Mesenchymal stem cell (in vitro differentiated cells and primary cell): ENCODE results near the gene CNOT4.

Source experiments
- DNase-seq: peaks from one replicate; pipeline ENCODE4 v3.0.0-alpha.2; 2013
- H2AFZ ChIP-seq: one replicate; pipeline ENCODE4 v1.6.1; 2013; ENCODE audit warnings: low read depth, mild to moderate bottlenecking, control low read depth, inconsistent platforms, low read length, moderate library complexity
- H2AK5ac ChIP-seq: 2 replicates; pipeline ENCODE4 v1.6.1; 2013; ENCODE audit warnings: low read length, moderate library complexity, mild to moderate bottlenecking, inconsistent platforms; ENCODE audit not compliant: severe bottlenecking
- H2BK120ac ChIP-seq: one replicate; pipeline ENCODE4 v1.6.1; 2013; ENCODE audit warnings: low read depth, mild to moderate bottlenecking, inconsistent platforms, low read length, moderate library complexity
- H2BK12ac ChIP-seq, 2 experiments: one replicate each; pipeline ENCODE4 v1.6.1; 2013; ENCODE audit warnings: inconsistent platforms in 2 of 2, low read length in 2 of 2, mild to moderate bottlenecking in 2 of 2, moderate library complexity in 2 of 2, control low read depth in 1 of 2
- H2BK15ac ChIP-seq: one replicate; pipeline ENCODE4 v1.6.1; 2013; ENCODE audit warnings: mild to moderate bottlenecking, low read depth, inconsistent platforms; ENCODE audit not compliant: poor library complexity, severe bottlenecking
- H2BK5ac ChIP-seq: 2 replicates; pipeline ENCODE4 v1.6.1; 2013; ENCODE audit warnings: low read depth, mild to moderate bottlenecking, low read length, control low read depth, inconsistent platforms; ENCODE audit not compliant: poor library complexity, severe bottlenecking
- H3K14ac ChIP-seq, 2 experiments: one replicate each; pipeline ENCODE4 v1.6.1; 2013; ENCODE audit warnings: inconsistent platforms in 2 of 2, low read length in 2 of 2, control low read depth in 1 of 2, mild to moderate bottlenecking in 1 of 2, moderate library complexity in 1 of 2
- H3K18ac ChIP-seq, 2 experiments: one replicate each; pipeline ENCODE4 v1.6.1; 2013; ENCODE audit warnings: inconsistent platforms in 2 of 2, low read length in 2 of 2, control low read depth in 1 of 2, low read depth in 1 of 2, mild to moderate bottlenecking in 1 of 2
- H3K23ac ChIP-seq, 2 experiments: one replicate each; pipeline ENCODE4 v1.6.1; 2013; ENCODE audit warnings: inconsistent platforms in 2 of 2, low read length in 2 of 2, mild to moderate bottlenecking in 2 of 2, moderate library complexity in 2 of 2, control low read depth in 1 of 2
- H3K27ac ChIP-seq: 2 replicates; pipeline ENCODE4 v1.5.1; 2013; ENCODE audit warnings: mild to moderate bottlenecking, moderate library complexity, low read length, control low read depth, inconsistent platforms; ENCODE audit not compliant: poor library complexity, severe bottlenecking
- H3K27me3 ChIP-seq, 2 experiments: 2 replicates each; pipeline versions ENCODE4 v1.6.1 to v1.7.0; 2013; ENCODE audit warnings: low read length in 2 of 2, mild to moderate bottlenecking in 2 of 2, moderate library complexity in 2 of 2, control low read depth in 1 of 2, inconsistent platforms in 1 of 2; ENCODE audit not compliant: control insufficient read depth in 1 of 2, insufficient read depth in 1 of 2
- H3K36me3 ChIP-seq, 2 experiments: 2 replicates each; pipeline versions ENCODE4 v1.6.1 to v1.7.0; 2013; ENCODE audit warnings: low read length in 2 of 2, control low read depth in 1 of 2, inconsistent platforms in 1 of 2, low read depth in 1 of 2, mild to moderate bottlenecking in 1 of 2; ENCODE audit not compliant: insufficient read depth in 2 of 2, control insufficient read depth in 1 of 2
- H3K4ac ChIP-seq, 2 experiments: one replicate each; pipeline ENCODE4 v1.6.1; 2013; ENCODE audit warnings: inconsistent platforms in 2 of 2, low read length in 2 of 2, mild to moderate bottlenecking in 2 of 2, moderate library complexity in 2 of 2, control low read depth in 1 of 2, low read depth in 1 of 2
- H3K4me1 ChIP-seq: 2 replicates; pipeline ENCODE4 v1.6.1; 2013; ENCODE audit warnings: low read depth, low read length, control low read depth; ENCODE audit not compliant: control insufficient read depth, insufficient read depth
- H3K4me2 ChIP-seq: 2 replicates; pipeline ENCODE4 v1.6.1; 2013; ENCODE audit warnings: low read length, mild to moderate bottlenecking, inconsistent platforms; ENCODE audit not compliant: poor library complexity, severe bottlenecking
- H3K4me3 ChIP-seq, 2 experiments: 2 replicates each; pipeline versions ENCODE4 v1.5.1 to v1.7.0; 2013; ENCODE audit warnings: low read length in 2 of 2, mild to moderate bottlenecking in 2 of 2, control low read depth in 1 of 2, low read depth in 1 of 2; ENCODE audit not compliant: insufficient read depth in 1 of 2
- H3K79me1 ChIP-seq: replicated peaks from 2 replicates; pipeline ENCODE4 v1.6.1; 2013; ENCODE audit warnings: mild to moderate bottlenecking, control low read depth, low read length, inconsistent platforms; ENCODE audit not compliant: poor library complexity, severe bottlenecking
- H3K9ac ChIP-seq: 2 replicates; pipeline ENCODE4 v1.7.0; 2013; ENCODE audit warnings: mild to moderate bottlenecking, low read length, moderate library complexity
- H3K9me3 ChIP-seq: 2 replicates; pipeline ENCODE4 v1.7.0; 2013; ENCODE audit warnings: mild to moderate bottlenecking, low read length; ENCODE audit not compliant: control insufficient read depth
- H4K8ac ChIP-seq: one replicate; pipeline ENCODE4 v1.6.1; 2013; ENCODE audit warnings: inconsistent platforms, mild to moderate bottlenecking, low read length, moderate library complexity
- H4K91ac ChIP-seq: one replicate; pipeline ENCODE4 v1.6.1; 2013; ENCODE audit warnings: mild to moderate bottlenecking, low read length, inconsistent platforms
- WGBS: methylation state at CpG from one replicate; pipeline ENCODE4 v1.1.7; 2013; ENCODE audit warnings: mixed read lengths; 5-methylcytosine and 5-hydroxymethylcytosine counted together

The CNOT4 gene

DNA sequence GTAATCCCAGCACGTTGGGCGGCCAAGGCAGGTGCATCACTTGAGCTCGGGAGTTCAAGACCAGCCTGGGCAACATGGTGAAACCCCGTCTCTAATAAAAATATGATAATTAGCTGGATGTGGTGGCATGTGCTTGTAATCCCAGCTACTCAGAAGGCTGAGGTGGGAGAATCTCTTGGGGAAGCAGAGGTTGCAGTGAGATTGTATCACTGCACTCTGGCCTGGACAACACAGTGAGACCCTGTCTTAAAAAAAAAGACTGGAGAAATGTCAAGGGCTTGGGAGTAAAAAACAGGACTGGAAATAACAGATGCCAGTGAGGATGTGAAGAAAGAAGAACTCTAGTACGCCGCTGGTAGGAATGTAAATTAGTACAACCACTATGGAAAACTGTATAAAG is 31.1 kb upstream of the CNOT4 start:
- Histone ChIP-seq H2AK5ac (no peak overlapping the region), H3K36me3 (no peaks in the 10 kb centered on the region), H3K18ac (no peak overlapping the region), H3K14ac (no peak overlapping the region), H3K4me3 (no peak overlapping the region), H3K79me1 (no peaks in the 10 kb centered on the region), H3K9ac (no peak overlapping the region), H2BK5ac (no peak overlapping the region), H3K27ac (no peak overlapping the region), H3K27me3 (peaks cover 0 to 5% of the 10 kb centered on the region in 2 experiments), H4K8ac (no peak overlapping the region), H3K23ac (no peak overlapping the region), H3K4ac (no peak overlapping the region), H4K91ac (no peak overlapping the region), H3K9me3 (no peaks in the 10 kb centered on the region), H3K4me1 (no peaks in the 10 kb centered on the region), H2AFZ (no peak overlapping the region), H2BK12ac (no peak overlapping the region), H3K4me2 (no peak overlapping the region), H2BK120ac (no peak overlapping the region), H2BK15ac (no peak overlapping the region)
- 92% methylated on average over 4 of the region's 6 CpGs for WGBS
- DNase-seq = no peak

DNA sequence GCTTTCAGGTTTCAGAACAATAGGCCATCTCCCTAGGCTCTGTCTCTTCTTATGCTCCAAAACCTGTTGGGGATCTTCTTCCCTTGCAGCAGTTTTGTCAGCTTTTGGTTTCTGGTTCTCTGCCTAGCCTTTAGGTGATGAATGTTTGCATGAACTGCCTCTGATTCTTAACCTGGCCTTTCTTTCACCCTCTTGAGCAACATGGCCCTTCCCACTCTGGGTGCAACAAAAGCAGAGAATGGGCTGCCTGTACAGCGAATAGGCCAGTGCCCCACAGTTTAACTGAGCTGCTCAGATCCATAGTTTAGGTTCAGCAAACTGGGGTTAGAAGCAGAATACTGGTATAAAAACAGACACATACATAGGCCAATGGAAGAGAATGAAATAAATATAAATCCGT is 29.7 kb upstream of the CNOT4 start:
- no peaks in the 10 kb centered on the region for H3K4me1 ChIP-seq
- H3K9me3 ChIP-seq = no peaks in the 10 kb centered on the region
- no peak overlapping the region for H2BK5ac ChIP-seq
- no peak overlapping the region for H2AK5ac ChIP-seq
- no peak overlapping the region for H3K4me2 ChIP-seq
- no peak overlapping the region for H3K9ac ChIP-seq
- H3K36me3 ChIP-seq = no peaks in the 10 kb centered on the region
- no peak overlapping the region for H4K91ac ChIP-seq
- H3K79me1 ChIP-seq = no peaks in the 10 kb centered on the region
- no peak overlapping the region for H3K23ac ChIP-seq
- H2AFZ ChIP-seq = no peak overlapping the region
- H4K8ac ChIP-seq = no peak overlapping the region
- H2BK120ac ChIP-seq = no peak overlapping the region
- peaks cover 3 to 5% of the 10 kb centered on the region in 2 experiments for H3K27me3 ChIP-seq
- no peak overlapping the region for H3K4me3 ChIP-seq
- no peak overlapping the region for H3K14ac ChIP-seq
- H2BK12ac ChIP-seq = no peak overlapping the region
- H3K27ac ChIP-seq = no peak overlapping the region
- WGBS = 83% methylated on average over 1 of the region's 2 CpGs
- H3K4ac ChIP-seq = no peak overlapping the region
- H3K18ac ChIP-seq = no peak overlapping the region
- no peak overlapping the region for H2BK15ac ChIP-seq
- DNase-seq = no peak

GRCh38 chr7:135538376-135538775 is 28.5 kb upstream of the CNOT4 start:
- Histone ChIP-seq H3K27me3 (peaks cover 3 to 5% of the 10 kb centered on the region in 2 experiments), H2BK5ac (no peak overlapping the region), H3K23ac (no peak overlapping the region), H3K4me2 (no peak overlapping the region), H3K9me3 (no peaks in the 10 kb centered on the region), H2AFZ (no peak overlapping the region), H3K4me3 (no peak overlapping the region), H3K4ac (no peak overlapping the region), H2BK15ac (no peak overlapping the region), H3K4me1 (no peaks in the 10 kb centered on the region), H2BK120ac (no peak overlapping the region), H4K8ac (no peak overlapping the region), H3K79me1 (no peaks in the 10 kb centered on the region), H3K9ac (no peak overlapping the region), H3K18ac (no peak overlapping the region), H3K14ac (no peak overlapping the region), H4K91ac (no peak overlapping the region), H3K27ac (no peak overlapping the region), H2AK5ac (no peak overlapping the region), H3K36me3 (no peaks in the 10 kb centered on the region), H2BK12ac (no peak overlapping the region)
- 67% methylated on average over 3 of the region's 3 CpGs for WGBS
- no peak for DNase-seq

DNA sequence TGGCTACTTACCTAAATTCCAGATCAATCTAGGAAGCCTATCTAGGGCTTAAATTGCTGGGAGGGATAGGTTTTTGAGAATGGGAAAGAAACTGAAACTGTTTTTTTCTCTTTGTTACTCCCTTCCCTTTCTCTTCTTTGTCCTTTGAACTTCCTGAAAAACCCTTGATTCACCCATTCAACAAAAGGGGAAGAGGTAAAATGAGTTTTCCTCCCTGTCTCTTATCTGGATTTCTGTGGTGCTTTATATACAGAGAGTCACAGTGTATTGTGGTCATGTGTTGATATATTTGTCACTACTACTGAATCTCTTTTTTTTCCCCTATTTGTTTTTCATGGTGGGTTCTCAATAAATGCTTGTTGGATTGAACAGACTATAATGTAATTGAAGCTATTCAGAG is 28.0 kb upstream of the CNOT4 start:
- no peak overlapping the region for H3K4ac ChIP-seq
- no peak overlapping the region for H3K14ac ChIP-seq
- H3K23ac ChIP-seq = no peak overlapping the region
- H3K27ac ChIP-seq = no peak overlapping the region
- H3K36me3 ChIP-seq = no peaks in the 10 kb centered on the region
- no peaks in the 10 kb centered on the region for H3K4me1 ChIP-seq
- H2BK5ac ChIP-seq = no peak overlapping the region
- no peak overlapping the region for H4K91ac ChIP-seq
- H3K4me3 ChIP-seq = no peak overlapping the region
- H4K8ac ChIP-seq = no peak overlapping the region
- peaks cover 3 to 5% of the 10 kb centered on the region in 2 experiments for H3K27me3 ChIP-seq
- no peaks in the 10 kb centered on the region for H3K79me1 ChIP-seq
- no peak overlapping the region for H2BK120ac ChIP-seq
- no peak overlapping the region for H3K4me2 ChIP-seq
- no peak overlapping the region for H2BK15ac ChIP-seq
- H2BK12ac ChIP-seq = no peak overlapping the region
- no peak for DNase-seq
- no peak overlapping the region for H2AFZ ChIP-seq
- no peaks in the 10 kb centered on the region for H3K9me3 ChIP-seq
- no peak overlapping the region for H3K18ac ChIP-seq
- no peak overlapping the region for H2AK5ac ChIP-seq
- no peak overlapping the region for H3K9ac ChIP-seq
